Gastrocnemius medialis (tissue), 4 donors: ENCODE measurements around the gene BMPR1B. TPM values are rescaled to one million over a fixed set of nuclear protein-coding genes. Genes with fewer than 3 reads are reported as not detected.

Experiments used
- ATAC-seq, 2 donors: fragments of 150-250 bp; one replicate each; pipeline ENCODE4 v1.9.1; 2016
- DNase-seq, 2 donors: peaks; one replicate each; pipeline ENCODE4 v3.0.0-alpha.2; 2019
- H3K27ac ChIP-seq, 4 donors: fragments of 200-600 bp; sonication (generic); 1 replicate in 1 of 4; 2 replicates in 3 of 4; pipeline ENCODE4 v1.5.1; 2016 to 2018; ENCODE audit warnings: mild to moderate bottlenecking in 2 of 4, moderate library complexity in 1 of 4
- H3K27me3 ChIP-seq, 3 donors: fragments of 200-600 bp; sonication (generic) in 2 of 3; 1 replicate in 1 of 3; 2 replicates in 2 of 3; pipeline versions ENCODE4 v1.5.1 to v1.6.0; 2016 to 2019; ENCODE audit warnings: mild to moderate bottlenecking in 1 of 3, moderate library complexity in 1 of 3
- H3K36me3 ChIP-seq, 2 donors: fragments of 200-600 bp; sonication (generic) in 1 of 2; one replicate each; pipeline ENCODE4 v1.5.1; 2017 to 2018
- H3K4me1 ChIP-seq, 2 donors: fragments of 200-600 bp; sonication (generic) in 1 of 2; one replicate each; pipeline ENCODE4 v1.5.1; 2016 to 2017; ENCODE audit warnings: mild to moderate bottlenecking in 2 of 2
- H3K4me3 ChIP-seq, 4 donors: fragments of 200-600 bp; sonication (generic) in 3 of 4; 1 replicate in 1 of 4; 2 replicates in 3 of 4; pipeline ENCODE4 v1.5.1; 2016 to 2019; ENCODE audit warnings: mild to moderate bottlenecking in 2 of 4
- H3K9me3 ChIP-seq, 3 donors: fragments of 200-600 bp; sonication (generic) in 2 of 3; 1 replicate in 1 of 3; 2 replicates in 2 of 3; pipeline ENCODE4 v1.5.1; 2016 to 2019
- CTCF ChIP-seq, 5 experiments: fragments of 450-650 bp in 3 of 5; fragments of 200-600 bp in 2 of 5; sonication (generic) in 2 of 5; IDR thresholded peaks in 4 of 5; conservative IDR thresholded peaks in 1 of 5; 1 replicate in 4 of 5; 2 replicates in 1 of 5; pipeline ENCODE4 v1.5.1; 2016 to 2019; ENCODE audit warnings: antibody characterized with exemption in 5 of 5, mild to moderate bottlenecking in 3 of 5, moderate library complexity in 3 of 5
- POLR2A ChIP-seq, 2 donors: fragments of 450-650 bp; IDR thresholded peaks; one replicate each; pipeline ENCODE4 v1.6.1; 2017; ENCODE audit warnings: antibody characterized with exemption in 2 of 2, mild to moderate bottlenecking in 2 of 2, moderate library complexity in 2 of 2
- in situ Hi-C, 4 donors: fragments of 200-750 bp; cut with MboI; loops; one replicate each; pipeline versions ENCODE4 v1.15.0 to v1.8.0; 2017; ENCODE audit warnings: low sequenced_read_pairs in 4 of 4
- intact Hi-C: fragments of 100-400 bp; cut with DNase I; formaldehyde crosslinking; loops from one replicate; pipeline ENCODE4 v1.15.1; 2023; ENCODE audit warnings: low total_unique reads
- total RNA-seq, 4 donors: library from RNA; depleted of rRNA; stranded (reverse); fragments of >200 nt; gene quantifications; one replicate each; pipeline versions ENCODE4 v1.1.0 to v1.2.3, GENCODE V29; 2016

BMPR1B gene
- total RNA-seq, 4 donors from 2014 or later, result 0.92 to 6.9 (median 1.7) TPM

- intact Hi-C loops, result no loop called here
- H3K4me1 ChIP-seq, result peaks cover 26 to 41% of the 10 kb centered on the region in 2 donors
- ATAC-seq (no peak), DNase-seq (no peak)
- no peak overlapping the region for H3K27ac ChIP-seq
- H3K36me3 ChIP-seq, result no peaks in the 10 kb centered on the region
- no peak overlapping the region for H3K4me3 ChIP-seq
- TF ChIP-seq CTCF (IDR thresholded peaks at IDR 0.05 in 4 of 5, conservative IDR thresholded peaks at IDR 0.05 in 1 of 5), result no peak
- no peak for TF ChIP-seq POLR2A (IDR thresholded peaks at IDR 0.05)
- H3K27me3 ChIP-seq, result no peaks in the 10 kb centered on the region
- in situ Hi-C loops, result loop anchor here in 3 of 4 donors (10.0 to 25.0 kb wide), 3 partner anchors 470 to 495 kb away; no protein-coding TSS in a partner anchor
- no peaks in the 10 kb centered on the region for H3K9me3 ChIP-seq
Observed at GRCh38 chr4:95107004-95107403, 349.2 kb downstream of the BMPR1B start.

- H3K4me1 ChIP-seq, result peaks cover 23 to 36% of the 10 kb centered on the region in 2 donors
Observed at GRCh38 chr4:95107635-95108034, 349.9 kb downstream of the BMPR1B start.

GRCh38 chr4:95108883-95109421, 351.2 kb downstream of the BMPR1B start:
- H3K27me3 ChIP-seq, result no peaks in the 10 kb centered on the region
- intact Hi-C loops (no loop called here), in situ Hi-C loops (loop anchor here in 3 of 4 donors (10.0 to 25.0 kb wide), 3 partner anchors 472 to 497 kb away; no protein-coding TSS in a partner anchor)
- no peaks in the 10 kb centered on the region for H3K9me3 ChIP-seq
- no peak overlapping the region for H3K4me3 ChIP-seq
- TF ChIP-seq CTCF (IDR thresholded peaks at IDR 0.05 in 4 of 5, conservative IDR thresholded peaks at IDR 0.05 in 1 of 5), result no peak
- no peak for TF ChIP-seq POLR2A (IDR thresholded peaks at IDR 0.05)
- DNase-seq, result no peak
- no peaks in the 10 kb centered on the region for H3K36me3 ChIP-seq
- ATAC-seq, result no peak
- no peak overlapping the region for H3K27ac ChIP-seq
- peaks cover 23 to 33% of the 10 kb centered on the region in 2 donors for H3K4me1 ChIP-seq

More at GRCh38 chr4:95107635-95108034, 349.9 kb downstream of the BMPR1B start:
- Histone ChIP-seq H3K9me3 (no peaks in the 10 kb centered on the region), H3K27me3 (no peaks in the 10 kb centered on the region), H3K36me3 (no peaks in the 10 kb centered on the region), H3K4me3 (no peak overlapping the region), H3K27ac (no peak overlapping the region)
- in situ Hi-C loops (loop anchor here in 3 of 4 donors (10.0 to 25.0 kb wide), 3 partner anchors 470 to 495 kb away; no protein-coding TSS in a partner anchor), intact Hi-C loops (no loop called here)
- TF ChIP-seq CTCF (IDR thresholded peaks at IDR 0.05 in 4 of 5, conservative IDR thresholded peaks at IDR 0.05 in 1 of 5), result no peak
- no peak for TF ChIP-seq POLR2A (IDR thresholded peaks at IDR 0.05)
- DNase-seq, result no peak
- ATAC-seq, result no peak

- H3K36me3 ChIP-seq, result no peaks in the 10 kb centered on the region
- DNase-seq (no peak), ATAC-seq (no peak)
- no peak overlapping the region for H3K4me3 ChIP-seq
- in situ Hi-C loops, result loop anchor here in 2 of 4 donors (25.0 kb wide), 2 partner anchors 477 to 502 kb away; no protein-coding TSS in a partner anchor
- no peaks in the 10 kb centered on the region for H3K27me3 ChIP-seq
- H3K4me1 ChIP-seq, result peaks cover 0 to 4% of the 10 kb centered on the region in 2 donors
- TF ChIP-seq POLR2A (IDR thresholded peaks at IDR 0.05) (no peak), CTCF (IDR thresholded peaks at IDR 0.05 in 4 of 5, conservative IDR thresholded peaks at IDR 0.05 in 1 of 5) (no peak)
- intact Hi-C loops, result no loop called here
- H3K9me3 ChIP-seq, result no peaks in the 10 kb centered on the region
- no peak overlapping the region for H3K27ac ChIP-seq
Observed at GRCh38 chr4:95114521-95114920, 356.8 kb downstream of the BMPR1B start.
